ENCODE data around the gene ZSWIM5.
"Not testable (repeated sequence)": the region's sequence is repeated elsewhere in the genome, so short reads cannot be mapped to it uniquely, and the experiment has no call there.

Gene ZSWIM5

GRCh38 chr1:45093334-45093733 lies 113.1 kb downstream of the ZSWIM5 start:
- TF ChIP-seq CTCF (IDR thresholded peaks at IDR 0.05; ENCODE audit: low read depth, low read length): no peak
- no peak for DNase-seq (ENCODE audit: extremely low read depth, low read depth)

- no peak for DNase-seq (ENCODE audit: extremely low read depth, low read depth)
- TF ChIP-seq CTCF (IDR thresholded peaks at IDR 0.05; ENCODE audit: low read depth, low read length): no peak
These were observed 116.7 kb downstream of the ZSWIM5 start for GRCh38 chr1:45089711-45090110.

GRCh38 chr1:45084562-45084961 lies 121.8 kb downstream of the ZSWIM5 start:
- TF ChIP-seq CTCF (IDR thresholded peaks at IDR 0.05; ENCODE audit: low read depth, low read length): no peak
- no peak for DNase-seq (ENCODE audit: extremely low read depth, low read depth)

GRCh38 chr1:45079533-45079932 lies 126.9 kb downstream of the ZSWIM5 start:
- no peak for TF ChIP-seq CTCF (IDR thresholded peaks at IDR 0.05; ENCODE audit: low read depth, low read length)
- DNase-seq (ENCODE audit: extremely low read depth, low read depth): no peak

GRCh38 chr1:45076959-45077358 lies 129.4 kb downstream of the ZSWIM5 start:
- DNase-seq (ENCODE audit: extremely low read depth, low read depth): not testable (repeated sequence)

- TF ChIP-seq CTCF (IDR thresholded peaks at IDR 0.05; ENCODE audit: low read depth, low read length): no peak
- no peak for DNase-seq (ENCODE audit: extremely low read depth, low read depth)
These were observed 134.8 kb downstream of the ZSWIM5 start for GRCh38 chr1:45071567-45071966.

- no peak for TF ChIP-seq CTCF (IDR thresholded peaks at IDR 0.05; ENCODE audit: low read depth, low read length)
- no peak for DNase-seq (ENCODE audit: extremely low read depth, low read depth)
These were observed 138.6 kb downstream of the ZSWIM5 start for GRCh38 chr1:45067806-45068205.

- no peak for TF ChIP-seq CTCF (IDR thresholded peaks at IDR 0.05; ENCODE audit: low read depth, low read length)
- DNase-seq (ENCODE audit: extremely low read depth, low read depth): no peak
These were observed 141.3 kb downstream of the ZSWIM5 start for GRCh38 chr1:45065083-45065482.

- DNase-seq (ENCODE audit: extremely low read depth, low read depth): not testable (repeated sequence)
These were observed 143.9 kb downstream of the ZSWIM5 start for GRCh38 chr1:45062463-45062862.

All from AG09319 (cell line).